Endothelial cell of umbilical vein (primary cell): ENCODE data around the gene CADPS. TPM values are rescaled to one million over a fixed set of nuclear protein-coding genes. Genes with fewer than 3 reads are reported as not detected.

Source experiments
- BruUV-seq: library from RNA; stranded (reverse); fragments of 400-500 nt; replicated peaks from 2 replicates; lab custom pipeline; 2021; lab: Mats Ljungman, UMichigan
- CTCF ChIA-PET: fragments of 300-600, 350-600 bp; sonication (Branson Sonifier 250); formaldehyde crosslinking; loops from one replicate; lab custom pipeline; 2021; ENCODE audit warnings: antibody characterized with exemption, inconsistent platforms; lab: Charles Lee
- POLR2A ChIA-PET: fragments of 300-600, 350-600 bp; sonication (Branson Sonifier 250); formaldehyde crosslinking; loops from one replicate; lab custom pipeline; 2021; ENCODE audit warnings: antibody characterized with exemption, inconsistent platforms; lab: Charles Lee
- DNase-seq: peaks from one replicate; pipeline ENCODE4 v3.0.0-alpha.2; 2011; ENCODE audit warnings: low read depth, low spot score
- FAIRE-seq: peaks from 2 replicates; lab custom pipeline; 2011; peaks lifted over from hg19 to GRCh38; lab: Jason Lieb, UNC
- H2AFZ ChIP-seq: 2 replicates; pipeline ENCODE4 v1.6.0; 2012; ENCODE audit warnings: low read depth, low read length, control low read depth, inconsistent platforms
- H3K27ac ChIP-seq: 2 replicates; pipeline ENCODE4 v1.5.1; 2011; ENCODE audit warnings: low read depth, mild to moderate bottlenecking, control low read depth, low read length, moderate library complexity; ENCODE audit not compliant: insufficient read depth
- H3K27me3 ChIP-seq, 2 experiments: 2 replicates each; pipeline versions ENCODE4 v1.6.0 to v1.6.1; 2011; ENCODE audit warnings: low read length in 2 of 2, mixed read lengths in 1 of 2; ENCODE audit not compliant: control insufficient read depth in 2 of 2, insufficient read depth in 2 of 2
- H3K36me3 ChIP-seq, 2 experiments: 2 replicates in 1 of 2; 3 replicates in 1 of 2; pipeline ENCODE4 v1.5.1; 2011; ENCODE audit warnings: low read length in 2 of 2, mild to moderate bottlenecking in 1 of 2, moderate library complexity in 1 of 2; ENCODE audit not compliant: control insufficient read depth in 2 of 2, insufficient read depth in 2 of 2; ENCODE audit errors: extremely low read depth in 1 of 2
- H3K4me1 ChIP-seq: 3 replicates; pipeline ENCODE4 v1.5.1; 2011; ENCODE audit warnings: mild to moderate bottlenecking, low read length; ENCODE audit not compliant: control insufficient read depth, insufficient read depth; ENCODE audit errors: extremely low read depth
- H3K4me2 ChIP-seq: 2 replicates; pipeline ENCODE4 v1.6.1; 2011; ENCODE audit warnings: low read length, control low read depth, mixed read lengths; ENCODE audit not compliant: insufficient read depth
- H3K4me3 ChIP-seq, 3 experiments: fragments of 200-600 bp in 1 of 3; sonication (generic), shearing (Covaris generic) in 1 of 3; replicated peaks in 1 of 3; 2 replicates each; pipeline ENCODE4 v1.5.1; 2011 to 2016; ENCODE audit warnings: control low read depth in 3 of 3, low read length in 3 of 3, mild to moderate bottlenecking in 2 of 3, inconsistent platforms in 1 of 3, low read depth in 1 of 3, moderate library complexity in 1 of 3; ENCODE audit not compliant: insufficient read depth in 1 of 3
- H3K79me2 ChIP-seq: 2 replicates; pipeline ENCODE4 v1.6.0; 2012; ENCODE audit warnings: low read length, inconsistent platforms; ENCODE audit not compliant: control insufficient read depth, insufficient read depth
- H3K9ac ChIP-seq: replicated peaks from 2 replicates; pipeline ENCODE3; 2011; ENCODE audit warnings: low read length, control low read depth; ENCODE audit not compliant: insufficient read depth; ENCODE audit errors: extremely low read depth
- H3K9me1 ChIP-seq: replicated peaks from 3 replicates; pipeline ENCODE4 v1.6.0; 2011; ENCODE audit warnings: mild to moderate bottlenecking, low read length; ENCODE audit not compliant: control insufficient read depth, insufficient read depth; ENCODE audit errors: extremely low read depth
- H3K9me3 ChIP-seq: replicated peaks from 2 replicates; pipeline ENCODE4 v1.5.1; 2012; ENCODE audit warnings: low read length, inconsistent platforms; ENCODE audit not compliant: control insufficient read depth, insufficient read depth
- H4K20me1 ChIP-seq: replicated peaks from 2 replicates; pipeline ENCODE3; 2011; ENCODE audit warnings: mild to moderate bottlenecking, low read length; ENCODE audit not compliant: control insufficient read depth, insufficient read depth; ENCODE audit errors: extremely low read depth
- EZH2 ChIP-seq: IDR thresholded peaks from 2 replicates; pipeline ENCODE4 v1.6.1; 2012; ENCODE audit warnings: borderline replicate concordance, low read depth, mild to moderate bottlenecking, moderate library complexity, low read length, inconsistent platforms; ENCODE audit not compliant: severe bottlenecking
- FOS ChIP-seq: IDR thresholded peaks from 2 replicates; pipeline ENCODE4 v1.6.1; 2011; ENCODE audit warnings: mild to moderate bottlenecking, low read length, moderate library complexity, borderline replicate concordance; ENCODE audit not compliant: insufficient read depth
- GATA2 ChIP-seq: IDR thresholded peaks from 2 replicates; pipeline ENCODE4 v1.7.0; 2011; ENCODE audit warnings: low read depth, mild to moderate bottlenecking, moderate library complexity, mixed read lengths, low read length; ENCODE audit not compliant: insufficient read length, insufficient read depth
- JUN ChIP-seq: IDR thresholded peaks from 2 replicates; pipeline ENCODE4 v1.6.1; 2011; ENCODE audit warnings: borderline replicate concordance, low read depth; ENCODE audit not compliant: insufficient read length, insufficient read depth
- MYC ChIP-seq: IDR thresholded peaks from one replicate; pipeline ENCODE4 v1.6.1; 2011; ENCODE audit warnings: mild to moderate bottlenecking, low read depth, low read length
- POLR2A ChIP-seq: IDR thresholded peaks from 2 replicates; pipeline ENCODE4 v1.6.1; 2012; ENCODE audit warnings: low read depth, mild to moderate bottlenecking, control low read depth, low read length
- POLR2AphosphoS5 ChIP-seq: IDR thresholded peaks from 2 replicates; pipeline ENCODE4 v1.6.1; 2012; ENCODE audit warnings: low read depth, mild to moderate bottlenecking, control low read depth, low read length, moderate library complexity; ENCODE audit not compliant: insufficient read depth
- dilution Hi-C: fragments of 300-500 bp; cut with MboI; formaldehyde crosslinking; loops from one replicate; pipeline ENCODE4 v1.15.0; 2019; ENCODE audit warnings: low sequenced_read_pairs; ENCODE audit not compliant: extremely low pct_ligation_motif_present
- intact Hi-C: fragments of 100-400 bp; cut with micrococcal nuclease; formaldehyde crosslinking; loops from one replicate; pipeline ENCODE4 v1.10.0; 2022
- polyA plus RNA-seq, 4 experiments: library from polyadenylated mRNA; depleted of rRNA in 3 of 4; stranded (reverse) in 3 of 4; unstranded in 1 of 4; fragments of >200 nt; gene quantifications; 2 replicates each; pipeline versions ENCODE4 v1.2.1 to v1.2.3, GENCODE V29; 2011 to 2012; ENCODE audit warnings: missing spikeins in 1 of 4
- total RNA-seq: library from RNA; stranded (reverse); gene quantifications from 2 replicates; pipeline ENCODE4 v1.2.3, GENCODE V29; 2021
- TF ChIP-seq, protein P1 (sequence below), 2 donors: IDR thresholded peaks; 1 replicate in 1 of 2; 2 replicates in 1 of 2; pipeline ENCODE4 v1.5.1; 2011; ENCODE audit warnings: low read length in 2 of 2, mild to moderate bottlenecking in 2 of 2, moderate library complexity in 2 of 2, control low read depth in 1 of 2, inconsistent platforms in 1 of 2, low read depth in 1 of 2; ENCODE audit not compliant: insufficient read depth in 1 of 2; ENCODE audit errors: extremely low read depth in 1 of 2
- TF ChIP-seq, protein P2 (sequence below): IDR thresholded peaks from 2 replicates; pipeline ENCODE4 v1.6.1; 2011; ENCODE audit not compliant: insufficient read depth, insufficient read length

Gene CADPS
- total and polyA plus RNA-seq, 2 donors (not counting 3 experiments of a cell fraction or from before 2014, with no cell fraction given) = not detected

DNA sequence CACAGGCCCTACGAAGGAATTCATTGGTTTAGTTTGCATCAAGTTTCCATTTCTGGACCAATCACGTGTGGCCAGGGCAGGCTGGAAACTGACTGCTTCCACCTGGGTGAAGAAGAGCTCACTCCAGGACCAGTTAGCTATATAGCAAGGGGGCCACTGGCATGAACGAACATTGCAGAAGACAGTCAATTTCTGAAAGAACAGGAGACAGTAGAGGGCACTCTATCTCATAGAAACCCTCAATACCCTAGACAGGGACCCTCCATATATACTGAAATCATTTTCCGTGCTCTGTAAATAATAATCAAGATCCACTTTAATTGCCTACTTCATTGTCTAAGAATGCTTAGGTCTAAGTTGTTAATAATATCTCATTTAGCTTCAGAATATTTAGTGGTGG, 215.6 kb downstream of the CADPS start:
- no peak overlapping the region for H2AFZ ChIP-seq
- no peaks in the 10 kb centered on the region for H3K9me1 ChIP-seq
- no peaks in the 10 kb centered on the region for H3K27me3 ChIP-seq
- H3K4me3 ChIP-seq = no peak overlapping the region
- DNase-seq (no peak), FAIRE-seq (no peak)
- no TSS peak for BruUV-seq
- intact Hi-C loops (no loop called here), dilution Hi-C loops (no loop called here)
- no peak overlapping the region for H3K27ac ChIP-seq
- no peak overlapping the region for H3K4me2 ChIP-seq
- no peaks in the 10 kb centered on the region for H4K20me1 ChIP-seq
- no peaks in the 10 kb centered on the region for H3K79me2 ChIP-seq
- H3K36me3 ChIP-seq = no peaks in the 10 kb centered on the region
- H3K4me1 ChIP-seq = no peaks in the 10 kb centered on the region
- H3K9me3 ChIP-seq = no peaks in the 10 kb centered on the region
- no peak overlapping the region for H3K9ac ChIP-seq
- CTCF ChIA-PET = interaction anchor here (1.3 kb wide), 1 partner anchor 1158 kb away, joined by 3 read pairs; no protein-coding TSS in a partner anchor
- POLR2A ChIA-PET = no interaction called here
- TF ChIP-seq, protein P1, sequence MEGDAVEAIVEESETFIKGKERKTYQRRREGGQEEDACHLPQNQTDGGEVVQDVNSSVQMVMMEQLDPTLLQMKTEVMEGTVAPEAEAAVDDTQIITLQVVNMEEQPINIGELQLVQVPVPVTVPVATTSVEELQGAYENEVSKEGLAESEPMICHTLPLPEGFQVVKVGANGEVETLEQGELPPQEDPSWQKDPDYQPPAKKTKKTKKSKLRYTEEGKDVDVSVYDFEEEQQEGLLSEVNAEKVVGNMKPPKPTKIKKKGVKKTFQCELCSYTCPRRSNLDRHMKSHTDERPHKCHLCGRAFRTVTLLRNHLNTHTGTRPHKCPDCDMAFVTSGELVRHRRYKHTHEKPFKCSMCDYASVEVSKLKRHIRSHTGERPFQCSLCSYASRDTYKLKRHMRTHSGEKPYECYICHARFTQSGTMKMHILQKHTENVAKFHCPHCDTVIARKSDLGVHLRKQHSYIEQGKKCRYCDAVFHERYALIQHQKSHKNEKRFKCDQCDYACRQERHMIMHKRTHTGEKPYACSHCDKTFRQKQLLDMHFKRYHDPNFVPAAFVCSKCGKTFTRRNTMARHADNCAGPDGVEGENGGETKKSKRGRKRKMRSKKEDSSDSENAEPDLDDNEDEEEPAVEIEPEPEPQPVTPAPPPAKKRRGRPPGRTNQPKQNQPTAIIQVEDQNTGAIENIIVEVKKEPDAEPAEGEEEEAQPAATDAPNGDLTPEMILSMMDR (IDR thresholded peaks at IDR 0.05; ENCODE audit: extremely low read depth in 1 of 2, insufficient read depth in 1 of 2, low read depth in 1 of 2, low read length in 2 of 2) = no peak
- no peak for TF ChIP-seq POLR2AphosphoS5
- no peak for TF ChIP-seq FOS
- TF ChIP-seq MYC = no peak
- TF ChIP-seq, protein P2, sequence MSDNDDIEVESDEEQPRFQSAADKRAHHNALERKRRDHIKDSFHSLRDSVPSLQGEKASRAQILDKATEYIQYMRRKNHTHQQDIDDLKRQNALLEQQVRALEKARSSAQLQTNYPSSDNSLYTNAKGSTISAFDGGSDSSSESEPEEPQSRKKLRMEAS = no peak
- no peak for TF ChIP-seq EZH2
- no peak for TF ChIP-seq GATA2
- no peak for TF ChIP-seq JUN
- no peak for TF ChIP-seq POLR2A
